ENCODE data around the gene CAD. TPM values are rescaled to one million over a fixed set of nuclear protein-coding genes. Genes with fewer than 3 reads are reported as not detected.

Gene CAD
- total and polyA plus RNA-seq, 9 of the 15 experiments (the other 6 are each of a cell fraction or from before 2014, with no cell fraction given): 7.5 to 126 (median 33.7) TPM

DNA sequence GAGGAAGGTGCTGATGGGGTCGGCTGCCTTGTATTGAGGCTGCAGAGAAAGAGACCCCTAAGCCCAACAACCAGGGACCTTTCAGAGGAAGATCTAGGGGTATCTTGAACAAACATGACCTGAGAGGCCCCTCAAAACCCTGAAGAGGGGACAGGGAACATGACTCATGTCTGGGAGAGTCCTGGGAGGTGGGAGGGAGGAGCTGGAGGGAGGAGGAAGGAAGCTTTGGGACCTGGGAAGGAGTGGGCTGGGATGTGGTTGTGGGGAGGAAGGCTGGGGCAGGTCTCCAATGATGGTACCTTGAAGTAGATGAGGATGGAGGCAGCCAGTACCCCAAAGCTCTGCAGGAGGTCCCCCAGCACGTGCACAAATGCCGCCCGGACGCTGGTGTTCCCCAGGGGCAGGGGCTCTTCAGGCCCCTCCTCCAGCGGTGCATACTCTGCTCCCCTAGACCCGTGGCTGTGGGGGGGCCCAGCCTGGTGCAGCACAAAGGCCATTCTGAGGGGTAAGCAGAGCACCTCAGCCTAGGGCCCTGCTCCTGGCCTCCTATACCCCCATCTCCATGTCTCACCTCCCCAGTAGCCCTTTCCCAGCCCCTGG, 39.8 kb downstream of the CAD start:
- H3K27me3 ChIP-seq (ENCODE audit: control insufficient read depth in 2 of 2, insufficient read depth in 2 of 2, low read length in 2 of 2): peaks cover 12 to 27% of the 10 kb centered on the region in 2 experiments; a peak in 3 of 5 replicates
- H3K4me2 ChIP-seq (ENCODE audit: insufficient read depth, low read length): no peak overlapping the region
- H2AFZ ChIP-seq (ENCODE audit: low read depth, low read length): no peak overlapping the region
- ATAC-seq: no peak
- H3K27ac ChIP-seq (ENCODE audit: extremely low read depth, low read depth, low read length): no peak overlapping the region
- peak overlapping the region in 1 of 2 experiments; percentile 50; a peak in 1 of 4 replicates for H3K9ac ChIP-seq (ENCODE audit: insufficient read depth in 1 of 2, low read depth in 2 of 2, low read length in 2 of 2)
- H4K20me1 ChIP-seq (replicated peaks; ENCODE audit: control insufficient read depth, insufficient read depth, low read length): no peaks in the 10 kb centered on the region; the same call in none of the 2 replicates
- no peaks in the 10 kb centered on the region for H3K79me2 ChIP-seq (ENCODE audit: control insufficient read depth, insufficient read depth, low read length)
- H3K36me3 ChIP-seq (ENCODE audit: control insufficient read depth, insufficient read depth, low read length): no peaks in the 10 kb centered on the region
- peak; percentile 52; the same call in 1 of the 2 replicates for TF ChIP-seq ZNF263 (CRISPR knock-in tag; IDR thresholded peaks at IDR 0.05; ENCODE audit: borderline replicate concordance)
- TF ChIP-seq TEAD2 (tag; IDR thresholded peaks at IDR 0.05): no peak
- H3K4me3 ChIP-seq: no peak overlapping the region
- POLR2A ChIA-PET: interaction anchor here (0.6 to 1.2 kb wide), 2 partner anchors 14 to 181 kb away, joined by 3 to 4 read pairs; no protein-coding TSS in a partner anchor
- H3K9me1 ChIP-seq (ENCODE audit: control insufficient read depth, insufficient read depth, low read length): no peaks in the 10 kb centered on the region
- WGBS (ENCODE audit: insufficient coverage, low coverage, missing lambda C conversion rate): 24% methylated on average over 7 of the region's 7 CpGs
- peaks cover 10 to 29% of the 10 kb centered on the region in 2 experiments; a peak in 4 of 5 replicates for H3K4me1 ChIP-seq (replicated peaks in 1 of 2; ENCODE audit: control insufficient read depth in 2 of 2, insufficient read depth in 2 of 2, low read length in 2 of 2)
- CTCF ChIA-PET (ENCODE audit: low intra/inter-chr PET ratio): interaction anchor here (0.6 kb wide), 1 partner anchor 447 kb away, joined by 4 read pairs; no protein-coding TSS in a partner anchor
- FAIRE-seq: no peak
- DNase-seq (ENCODE audit: extremely low read depth in 1 of 4, low spot score in 3 of 4): no peak
- no peaks in the 10 kb centered on the region for H3K9me3 ChIP-seq (replicated peaks; ENCODE audit: control insufficient read depth, insufficient read depth, low read depth, low read length)
- intact Hi-C loops (cut with micrococcal nuclease): no loop called here
- no TSS peak for BruUV-seq (replicated peaks)
- in situ Hi-C loops (cut with MboI): no loop called here

DNA sequence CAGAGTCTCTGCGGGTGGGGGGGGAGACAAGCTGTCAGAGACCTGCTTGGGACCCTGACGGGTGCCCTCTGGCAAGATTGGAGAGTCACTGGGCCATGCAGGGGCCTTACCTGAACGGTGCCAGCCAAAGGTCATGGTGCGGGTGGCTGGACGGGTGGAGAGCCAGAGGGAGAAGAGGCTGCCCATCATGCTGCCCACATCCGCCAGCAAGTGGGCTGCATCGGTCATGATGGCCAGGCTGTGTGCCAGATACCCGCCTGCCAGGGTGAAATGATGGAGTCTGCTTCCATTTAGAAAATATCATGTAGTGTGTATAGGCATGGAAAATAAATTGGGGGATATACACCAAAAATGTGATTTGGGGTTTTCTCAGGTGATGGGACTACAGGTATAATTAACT, 40.9 kb downstream of the CAD start:
- ChIA-PET POLR2A (interaction anchor here (0.6 kb wide), 1 partner anchor 36 kb away, joined by 4 read pairs; no protein-coding TSS in a partner anchor), CTCF (ENCODE audit: low intra/inter-chr PET ratio) (no interaction called here)
- no TSS peak for BruUV-seq (replicated peaks)
- Histone ChIP-seq H3K9ac (ENCODE audit: insufficient read depth in 1 of 2, low read depth in 2 of 2, low read length in 2 of 2) (no peak overlapping the region), H3K27ac (ENCODE audit: extremely low read depth, low read depth, low read length) (no peak overlapping the region), H3K27me3 (ENCODE audit: control insufficient read depth in 2 of 2, insufficient read depth in 2 of 2, low read length in 2 of 2) (peaks cover 19 to 36% of the 10 kb centered on the region in 2 experiments; a peak in 3 of 5 replicates), H3K4me2 (ENCODE audit: insufficient read depth, low read length) (no peak overlapping the region), H3K4me1 (replicated peaks in 1 of 2; ENCODE audit: control insufficient read depth in 2 of 2, insufficient read depth in 2 of 2, low read length in 2 of 2) (peaks cover 10 to 40% of the 10 kb centered on the region in 2 experiments; a peak in 4 of 5 replicates), H4K20me1 (replicated peaks; ENCODE audit: control insufficient read depth, insufficient read depth, low read length) (no peaks in the 10 kb centered on the region; the same call in none of the 2 replicates), H2AFZ (ENCODE audit: low read depth, low read length) (no peak overlapping the region), H3K4me3 (no peak overlapping the region), H3K36me3 (ENCODE audit: control insufficient read depth, insufficient read depth, low read length) (no peaks in the 10 kb centered on the region), H3K79me2 (ENCODE audit: control insufficient read depth, insufficient read depth, low read length) (no peaks in the 10 kb centered on the region), H3K9me1 (ENCODE audit: control insufficient read depth, insufficient read depth, low read length) (no peaks in the 10 kb centered on the region), H3K9me3 (replicated peaks; ENCODE audit: control insufficient read depth, insufficient read depth, low read depth, low read length) (no peaks in the 10 kb centered on the region)
- no peak for FAIRE-seq
- intact Hi-C loops (cut with micrococcal nuclease): no loop called here
- 49% methylated on average over 7 of the region's 8 CpGs for WGBS (ENCODE audit: insufficient coverage, low coverage, missing lambda C conversion rate)
- in situ Hi-C loops (cut with MboI): no loop called here
- no peak for ATAC-seq
- no peak for DNase-seq (ENCODE audit: extremely low read depth in 1 of 4, low spot score in 3 of 4)
- TF ChIP-seq ETS2 (tag; IDR thresholded peaks at IDR 0.05; ENCODE audit: borderline replicate concordance, poor library complexity, severe bottlenecking): no peak
- TF ChIP-seq SMC3 (conservative IDR thresholded peaks at IDR 0.05; ENCODE audit: insufficient read depth, low read depth, low read length): no peak
- no peak for TF ChIP-seq KHSRP (IDR thresholded peaks at IDR 0.05)
- TF ChIP-seq, protein P1, sequence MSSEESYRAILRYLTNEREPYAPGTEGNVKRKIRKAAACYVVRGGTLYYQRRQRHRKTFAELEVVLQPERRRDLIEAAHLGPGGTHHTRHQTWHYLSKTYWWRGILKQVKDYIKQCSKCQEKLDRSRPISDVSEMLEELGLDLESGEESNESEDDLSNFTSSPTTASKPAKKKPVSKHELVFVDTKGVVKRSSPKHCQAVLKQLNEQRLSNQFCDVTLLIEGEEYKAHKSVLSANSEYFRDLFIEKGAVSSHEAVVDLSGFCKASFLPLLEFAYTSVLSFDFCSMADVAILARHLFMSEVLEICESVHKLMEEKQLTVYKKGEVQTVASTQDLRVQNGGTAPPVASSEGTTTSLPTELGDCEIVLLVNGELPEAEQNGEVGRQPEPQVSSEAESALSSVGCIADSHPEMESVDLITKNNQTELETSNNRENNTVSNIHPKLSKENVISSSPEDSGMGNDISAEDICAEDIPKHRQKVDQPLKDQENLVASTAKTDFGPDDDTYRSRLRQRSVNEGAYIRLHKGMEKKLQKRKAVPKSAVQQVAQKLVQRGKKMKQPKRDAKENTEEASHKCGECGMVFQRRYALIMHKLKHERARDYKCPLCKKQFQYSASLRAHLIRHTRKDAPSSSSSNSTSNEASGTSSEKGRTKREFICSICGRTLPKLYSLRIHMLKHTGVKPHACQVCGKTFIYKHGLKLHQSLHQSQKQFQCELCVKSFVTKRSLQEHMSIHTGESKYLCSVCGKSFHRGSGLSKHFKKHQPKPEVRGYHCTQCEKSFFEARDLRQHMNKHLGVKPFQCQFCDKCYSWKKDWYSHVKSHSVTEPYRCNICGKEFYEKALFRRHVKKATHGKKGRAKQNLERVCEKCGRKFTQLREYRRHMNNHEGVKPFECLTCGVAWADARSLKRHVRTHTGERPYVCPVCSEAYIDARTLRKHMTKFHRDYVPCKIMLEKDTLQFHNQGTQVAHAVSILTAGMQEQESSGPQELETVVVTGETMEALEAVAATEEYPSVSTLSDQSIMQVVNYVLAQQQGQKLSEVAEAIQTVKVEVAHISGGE (CRISPR knock-in tag; IDR thresholded peaks at IDR 0.05): no peak
